DND-41 (cell line): ENCODE results near the gene CRHR2.

Experiments used
- ATAC-seq: fragments of 200-7000 bp; cut with Tn5 transposase; 3 replicates; pipeline ENCODE4 v1.9.1; 2021; ENCODE audit warnings: low read depth; ENCODE audit not compliant: insufficient read depth
- DNase-seq: peaks from one replicate; pipeline ENCODE4 v3.0.0-alpha.2; 2020
- H2AFZ ChIP-seq: 2 replicates; pipeline ENCODE4 v1.6.0; 2012; ENCODE audit warnings: low read depth, low read length
- H3K27ac ChIP-seq: 2 replicates; pipeline ENCODE4 v1.5.1; 2012; ENCODE audit warnings: low read length, inconsistent platforms
- H3K27me3 ChIP-seq: fragments of 200-600 bp; sonication (generic); 2 replicates; pipeline ENCODE4 v1.6.0; 2012; ENCODE audit warnings: low read length, mild to moderate bottlenecking, inconsistent platforms; ENCODE audit not compliant: insufficient read depth, poor library complexity
- H3K36me3 ChIP-seq: 2 replicates; pipeline ENCODE4 v1.5.1; 2012; ENCODE audit warnings: low read length, inconsistent platforms; ENCODE audit not compliant: insufficient read depth
- H3K4me1 ChIP-seq: 2 replicates; pipeline ENCODE4 v1.5.1; 2012; ENCODE audit warnings: mild to moderate bottlenecking, low read length; ENCODE audit not compliant: insufficient read depth
- H3K4me2 ChIP-seq: 2 replicates; pipeline ENCODE4 v1.6.0; 2012; ENCODE audit warnings: mild to moderate bottlenecking, moderate library complexity, low read length, inconsistent platforms; ENCODE audit not compliant: insufficient read depth
- H3K4me3 ChIP-seq, 2 experiments: fragments of 200-600 bp in 1 of 2; shearing (Covaris generic) in 1 of 2; 2 replicates each; pipeline ENCODE4 v1.5.1; 2012 to 2016; ENCODE audit warnings: inconsistent platforms in 2 of 2, low read length in 2 of 2, mild to moderate bottlenecking in 2 of 2, low read depth in 1 of 2, moderate library complexity in 1 of 2
- H3K79me2 ChIP-seq: 2 replicates; pipeline ENCODE4 v1.6.0; 2012; ENCODE audit warnings: low read length, inconsistent platforms; ENCODE audit not compliant: insufficient read depth
- H3K9ac ChIP-seq: 2 replicates; pipeline ENCODE4 v1.6.0; 2012; ENCODE audit warnings: low read depth, mild to moderate bottlenecking, inconsistent platforms, low read length, moderate library complexity
- H3K9me3 ChIP-seq: 2 replicates; pipeline ENCODE4 v1.5.1; 2012; ENCODE audit warnings: low read length, moderate library complexity, mild to moderate bottlenecking, inconsistent platforms; ENCODE audit not compliant: insufficient read depth, severe bottlenecking
- H4K20me1 ChIP-seq: 2 replicates; pipeline ENCODE4 v1.6.0; 2012; ENCODE audit warnings: low read length; ENCODE audit not compliant: insufficient read depth
- EZH2 ChIP-seq: IDR thresholded peaks from 3 replicates; pipeline ENCODE4 v1.6.1; 2012; ENCODE audit warnings: borderline replicate concordance, low read depth, mild to moderate bottlenecking, moderate library complexity, low read length, inconsistent platforms; ENCODE audit not compliant: severe bottlenecking
- TF ChIP-seq, protein P1 (sequence below): IDR thresholded peaks from 2 replicates; pipeline ENCODE4 v1.5.1; 2012; ENCODE audit warnings: borderline replicate concordance, low read length, moderate library complexity, mild to moderate bottlenecking; ENCODE audit not compliant: poor library complexity, severe bottlenecking; ENCODE audit errors: extremely low read depth

CRHR2 gene

DNA sequence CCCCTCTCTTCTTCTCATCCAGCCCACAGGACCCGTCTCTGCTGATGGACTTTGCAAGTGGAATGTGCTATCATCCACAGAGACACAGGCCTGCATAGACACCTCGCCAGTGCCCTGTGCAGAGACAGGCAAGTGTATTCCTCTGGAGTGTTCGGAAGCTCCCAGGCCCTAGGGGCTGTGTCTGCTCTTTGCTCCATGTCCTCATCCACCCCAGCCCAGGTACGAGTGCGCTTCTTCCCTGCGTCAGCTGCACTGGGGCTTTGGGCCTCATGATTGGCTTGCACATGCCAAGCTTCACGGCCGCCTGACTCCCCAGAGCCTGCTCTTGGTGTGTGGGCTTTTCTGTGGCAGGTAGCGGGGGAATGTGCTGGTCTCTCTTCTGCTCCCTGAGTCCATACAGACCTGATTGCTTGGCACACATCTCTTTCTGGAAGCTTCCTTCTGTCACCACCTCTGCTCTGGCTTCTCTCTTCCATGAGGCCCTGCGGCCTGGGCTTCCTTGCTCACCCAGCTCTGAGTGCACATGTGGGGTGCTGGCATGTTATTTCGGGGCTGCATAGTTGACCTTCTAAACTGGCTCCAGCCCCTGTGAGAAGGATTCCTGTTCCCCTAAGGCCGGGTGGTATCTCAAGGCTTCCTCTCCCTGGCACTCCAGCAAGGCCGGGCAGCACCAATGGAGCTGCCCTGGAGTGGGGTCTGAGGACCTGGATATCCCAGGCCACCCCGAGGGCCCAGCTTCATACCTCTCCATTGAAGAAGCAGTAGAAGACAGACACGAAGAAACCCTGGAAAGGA lies 27.8 kb downstream of the CRHR2 start:
- Histone ChIP-seq H3K9ac (no peak overlapping the region), H2AFZ (no peak overlapping the region), H3K79me2 (no peaks in the 10 kb centered on the region), H3K4me1 (no peaks in the 10 kb centered on the region), H4K20me1 (no peaks in the 10 kb centered on the region), H3K4me3 (no peak overlapping the region), H3K4me2 (no peak overlapping the region), H3K27ac (no peak overlapping the region), H3K27me3 (no peaks in the 10 kb centered on the region), H3K9me3 (no peaks in the 10 kb centered on the region), H3K36me3 (no peaks in the 10 kb centered on the region)
- no peak for ATAC-seq
- no peak for TF ChIP-seq EZH2
- TF ChIP-seq, protein P1, sequence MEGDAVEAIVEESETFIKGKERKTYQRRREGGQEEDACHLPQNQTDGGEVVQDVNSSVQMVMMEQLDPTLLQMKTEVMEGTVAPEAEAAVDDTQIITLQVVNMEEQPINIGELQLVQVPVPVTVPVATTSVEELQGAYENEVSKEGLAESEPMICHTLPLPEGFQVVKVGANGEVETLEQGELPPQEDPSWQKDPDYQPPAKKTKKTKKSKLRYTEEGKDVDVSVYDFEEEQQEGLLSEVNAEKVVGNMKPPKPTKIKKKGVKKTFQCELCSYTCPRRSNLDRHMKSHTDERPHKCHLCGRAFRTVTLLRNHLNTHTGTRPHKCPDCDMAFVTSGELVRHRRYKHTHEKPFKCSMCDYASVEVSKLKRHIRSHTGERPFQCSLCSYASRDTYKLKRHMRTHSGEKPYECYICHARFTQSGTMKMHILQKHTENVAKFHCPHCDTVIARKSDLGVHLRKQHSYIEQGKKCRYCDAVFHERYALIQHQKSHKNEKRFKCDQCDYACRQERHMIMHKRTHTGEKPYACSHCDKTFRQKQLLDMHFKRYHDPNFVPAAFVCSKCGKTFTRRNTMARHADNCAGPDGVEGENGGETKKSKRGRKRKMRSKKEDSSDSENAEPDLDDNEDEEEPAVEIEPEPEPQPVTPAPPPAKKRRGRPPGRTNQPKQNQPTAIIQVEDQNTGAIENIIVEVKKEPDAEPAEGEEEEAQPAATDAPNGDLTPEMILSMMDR: no peak
- no peak for DNase-seq

DNA sequence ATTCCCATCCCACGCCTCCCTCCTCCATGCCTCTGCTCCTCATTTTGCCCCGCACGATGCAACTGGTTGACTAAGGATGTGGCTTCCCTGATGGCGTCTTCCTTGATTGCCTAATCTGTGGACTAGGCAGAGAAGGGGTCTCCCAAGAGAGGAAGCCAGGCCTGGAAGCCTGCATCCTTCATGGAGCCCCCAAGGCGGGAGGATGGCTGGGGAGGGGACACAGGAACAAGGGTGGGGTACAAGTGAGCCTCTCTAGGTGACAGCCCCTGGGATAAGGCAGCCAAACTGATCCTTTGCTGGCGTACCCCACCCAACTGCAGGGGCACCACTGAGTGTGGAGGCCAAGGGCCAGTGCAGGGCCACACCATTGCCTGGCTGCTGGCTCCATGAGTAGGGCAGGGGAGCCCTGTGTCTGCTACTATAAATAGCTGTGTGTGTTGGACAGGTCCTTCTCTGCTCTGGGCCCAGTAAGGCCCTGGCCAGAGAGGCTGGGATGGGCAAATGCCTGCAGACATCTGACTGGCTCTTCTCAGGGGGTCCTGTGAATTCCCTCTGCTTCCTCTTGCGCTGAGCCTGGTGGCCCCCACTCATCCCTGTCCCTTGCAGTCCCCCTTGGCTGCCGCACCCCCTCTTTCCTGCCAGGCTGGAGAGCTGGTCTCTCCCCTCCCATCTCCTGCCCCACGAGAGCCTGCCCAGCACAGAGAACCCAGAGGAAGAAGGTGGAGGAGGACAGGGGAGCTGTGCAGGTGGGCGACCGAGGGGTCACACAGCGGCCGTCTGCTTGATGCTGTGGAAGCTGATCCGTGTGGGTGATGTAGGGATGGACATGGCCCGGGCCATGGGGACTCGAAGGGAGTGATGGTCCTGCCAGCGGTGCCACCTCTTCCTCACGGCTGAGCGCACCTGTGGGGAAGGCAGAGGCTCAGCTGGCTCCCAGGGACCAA lies 29.3 kb downstream of the CRHR2 start:
- Histone ChIP-seq H3K9ac (no peak overlapping the region), H3K79me2 (no peaks in the 10 kb centered on the region), H3K4me2 (no peak overlapping the region), H3K27me3 (no peaks in the 10 kb centered on the region), H3K27ac (no peak overlapping the region), H2AFZ (no peak overlapping the region), H3K9me3 (no peaks in the 10 kb centered on the region), H4K20me1 (no peaks in the 10 kb centered on the region), H3K4me1 (no peaks in the 10 kb centered on the region), H3K36me3 (no peaks in the 10 kb centered on the region), H3K4me3 (no peak overlapping the region)
- DNase-seq (no peak), ATAC-seq (no peak)
- TF ChIP-seq EZH2: no peak
- TF ChIP-seq, protein P1: no peak

DNA sequence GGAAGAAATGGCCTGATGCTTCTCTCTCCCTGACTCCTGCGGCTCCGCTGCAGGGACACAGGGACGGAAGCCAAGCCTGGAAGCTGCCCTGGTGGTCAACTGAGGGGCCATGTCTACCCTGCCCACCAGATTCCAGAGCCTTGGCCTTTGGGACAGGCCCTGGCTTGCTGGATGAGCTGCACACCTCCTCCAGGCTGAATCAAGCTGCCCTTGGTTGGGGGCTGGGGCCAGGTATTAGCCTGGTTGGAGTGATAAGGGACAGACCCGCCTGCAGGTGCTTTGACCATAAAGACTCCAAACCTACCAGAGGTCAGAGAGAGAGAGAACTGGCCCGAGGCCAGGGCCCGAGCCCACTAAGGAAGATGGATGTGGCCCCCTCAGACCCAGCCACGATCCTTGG lies 30.1 kb downstream of the CRHR2 start:
- Histone ChIP-seq H3K79me2 (no peaks in the 10 kb centered on the region), H3K4me1 (no peaks in the 10 kb centered on the region), H3K4me2 (no peak overlapping the region), H3K9me3 (no peaks in the 10 kb centered on the region), H3K36me3 (no peaks in the 10 kb centered on the region), H3K4me3 (no peak overlapping the region), H2AFZ (no peak overlapping the region), H4K20me1 (no peaks in the 10 kb centered on the region), H3K27me3 (no peaks in the 10 kb centered on the region), H3K9ac (no peak overlapping the region), H3K27ac (no peak overlapping the region)
- DNase-seq (no peak), ATAC-seq (no peak)
- TF ChIP-seq, protein P1: no peak
- no peak for TF ChIP-seq EZH2
